HG02943 (cell line): ENCODE results near the gene CRB1.
"Not testable (repeated sequence)": the region's sequence is repeated elsewhere in the genome, so short reads cannot be mapped to it uniquely, and the experiment has no call there.

ENCODE experiments used
- ATAC-seq: cut with Tn5 transposase; IDR thresholded peaks from one replicate; pipeline ENCODE4 v1.9.1; 2021; ENCODE audit warnings: mild to moderate bottlenecking, low read depth, moderate library complexity; ENCODE audit not compliant: unreplicated experiment

The CRB1 gene

DNA sequence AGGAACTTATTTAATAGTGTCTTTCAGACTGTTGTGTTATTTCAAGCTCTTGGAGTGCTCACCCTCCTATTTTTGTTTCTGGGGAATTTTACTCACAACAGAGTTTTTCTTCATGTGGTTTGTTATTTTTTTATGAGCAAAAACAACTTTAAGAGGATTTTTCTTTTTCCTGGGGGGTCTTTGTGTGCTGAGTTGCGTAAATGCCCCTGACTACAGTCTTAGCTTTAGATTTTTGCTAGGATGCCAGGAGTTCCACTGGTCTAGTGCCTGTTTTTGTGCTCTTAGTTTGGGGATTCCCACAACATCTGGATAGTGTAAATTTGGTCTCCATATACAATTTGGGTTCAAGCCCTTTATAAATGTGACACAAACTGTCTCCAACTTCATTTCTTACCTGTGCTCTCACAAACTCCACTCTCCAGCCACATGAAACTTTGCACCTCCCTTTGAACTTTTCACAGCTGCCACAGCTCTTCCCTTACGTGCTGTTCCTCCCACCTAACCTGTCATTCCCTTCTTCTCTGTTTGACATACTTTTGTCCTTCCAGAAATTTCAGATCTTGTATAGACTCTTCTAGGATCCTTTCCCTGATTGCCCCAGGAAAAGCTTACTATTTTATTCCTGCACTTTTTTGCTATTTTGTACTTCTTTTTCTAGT lies 180.2 kb downstream of the CRB1 start:
- no peak for ATAC-seq

DNA sequence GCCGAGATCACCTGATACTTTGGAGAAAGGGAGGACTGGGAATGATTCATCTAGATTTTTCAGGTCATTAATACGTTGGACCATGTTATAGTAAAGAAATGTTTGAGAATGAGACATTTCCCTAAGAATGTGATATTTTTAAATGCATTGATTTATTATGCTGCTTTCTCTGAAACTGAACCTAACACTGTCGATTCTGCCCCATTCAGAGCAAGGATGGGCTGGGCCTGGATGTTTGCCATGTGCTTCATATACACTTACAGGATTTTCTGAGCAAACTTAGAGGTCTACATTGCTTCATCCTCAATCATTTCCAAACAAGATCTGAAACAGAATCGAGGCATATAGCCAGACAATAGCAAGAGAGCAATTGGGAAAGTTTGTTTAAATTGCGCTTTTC lies 183.3 kb downstream of the CRB1 start:
- no peak for ATAC-seq

DNA sequence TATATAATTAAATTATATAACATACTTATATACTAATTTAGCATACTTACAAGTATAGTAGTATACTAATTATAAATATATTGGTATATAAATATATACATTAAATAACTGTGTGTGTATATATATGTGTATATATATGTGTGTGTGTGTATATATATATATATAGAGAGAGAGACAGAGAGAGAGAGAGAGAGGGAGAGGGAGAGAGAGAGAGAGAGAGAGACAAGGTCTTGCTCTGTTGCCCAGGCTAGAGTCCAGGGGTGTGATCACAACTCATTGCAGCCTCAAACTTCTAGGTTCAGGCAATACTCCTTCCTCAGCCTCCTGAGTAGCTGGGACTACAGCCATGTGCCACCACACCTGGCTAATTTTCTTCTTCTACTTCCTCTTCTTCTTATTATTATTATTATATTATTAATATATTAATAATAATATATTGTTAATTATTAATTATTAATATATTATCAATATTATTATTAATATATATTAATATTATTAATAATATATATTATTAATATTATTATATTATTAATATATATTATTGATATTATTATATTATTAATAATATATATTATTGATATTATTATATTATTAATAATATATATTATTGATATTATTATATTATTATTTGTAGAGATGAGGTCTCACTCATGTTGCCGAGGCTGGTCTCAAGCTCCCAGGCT lies 185.5 kb downstream of the CRB1 start:
- no peak for ATAC-seq

DNA sequence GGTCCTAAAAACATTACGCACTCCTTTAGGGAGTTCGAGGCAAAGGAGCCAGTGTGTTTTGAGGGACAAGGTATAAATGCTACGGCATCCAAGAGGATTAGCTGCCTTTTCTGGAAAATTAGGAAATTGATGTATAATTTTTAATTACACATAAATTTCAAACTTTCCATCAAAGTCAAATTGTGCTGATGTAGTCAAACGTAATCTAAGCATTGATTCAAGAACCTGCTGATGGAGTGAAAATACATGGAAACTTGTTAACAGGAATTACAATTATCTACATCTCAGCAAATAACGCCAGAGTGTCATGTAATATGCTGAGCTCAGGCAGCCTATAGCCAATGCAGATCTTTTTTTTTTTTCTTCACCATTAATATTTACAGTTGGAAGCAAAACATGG lies 194.5 kb downstream of the CRB1 start:
- no peak for ATAC-seq

DNA sequence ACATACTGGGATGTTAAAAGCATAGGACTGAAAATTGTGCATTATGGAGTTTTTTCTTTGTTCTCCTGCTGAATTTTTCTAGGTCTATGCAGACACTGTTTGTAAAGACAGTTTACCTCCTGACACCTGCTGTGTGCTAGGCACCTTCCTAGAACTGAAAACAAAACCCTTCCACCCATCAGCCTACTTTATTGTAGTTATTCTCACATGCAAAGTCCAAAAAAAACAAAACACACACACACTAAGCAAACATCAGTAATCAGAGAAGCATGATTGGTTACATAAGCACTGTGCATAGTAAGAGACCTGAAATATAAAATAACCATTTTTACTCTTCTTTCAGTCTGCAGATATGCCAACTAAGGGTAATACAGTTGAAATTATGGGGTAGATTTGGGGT lies 195.1 kb downstream of the CRB1 start:
- ATAC-seq, result no peak

DNA sequence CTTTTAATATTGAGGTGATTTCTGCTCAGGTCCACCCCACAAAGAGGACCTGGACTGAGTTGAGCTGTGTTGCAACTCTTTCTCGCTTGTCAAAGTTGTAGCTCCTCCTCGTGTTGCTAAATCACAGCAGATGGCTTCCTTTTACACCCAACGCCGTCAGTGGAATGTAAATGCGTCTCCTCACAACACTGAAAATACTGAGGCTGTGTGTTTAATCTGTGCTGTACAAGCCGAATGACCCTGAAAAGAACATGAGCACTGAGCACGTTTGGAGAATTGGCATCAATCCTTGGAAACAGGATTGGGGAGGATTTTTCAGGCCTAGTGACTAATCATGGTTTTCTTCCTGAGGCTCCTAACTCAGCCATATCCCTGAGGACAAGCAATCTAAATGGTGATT lies 196.0 kb downstream of the CRB1 start:
- ATAC-seq, result no peak

DNA sequence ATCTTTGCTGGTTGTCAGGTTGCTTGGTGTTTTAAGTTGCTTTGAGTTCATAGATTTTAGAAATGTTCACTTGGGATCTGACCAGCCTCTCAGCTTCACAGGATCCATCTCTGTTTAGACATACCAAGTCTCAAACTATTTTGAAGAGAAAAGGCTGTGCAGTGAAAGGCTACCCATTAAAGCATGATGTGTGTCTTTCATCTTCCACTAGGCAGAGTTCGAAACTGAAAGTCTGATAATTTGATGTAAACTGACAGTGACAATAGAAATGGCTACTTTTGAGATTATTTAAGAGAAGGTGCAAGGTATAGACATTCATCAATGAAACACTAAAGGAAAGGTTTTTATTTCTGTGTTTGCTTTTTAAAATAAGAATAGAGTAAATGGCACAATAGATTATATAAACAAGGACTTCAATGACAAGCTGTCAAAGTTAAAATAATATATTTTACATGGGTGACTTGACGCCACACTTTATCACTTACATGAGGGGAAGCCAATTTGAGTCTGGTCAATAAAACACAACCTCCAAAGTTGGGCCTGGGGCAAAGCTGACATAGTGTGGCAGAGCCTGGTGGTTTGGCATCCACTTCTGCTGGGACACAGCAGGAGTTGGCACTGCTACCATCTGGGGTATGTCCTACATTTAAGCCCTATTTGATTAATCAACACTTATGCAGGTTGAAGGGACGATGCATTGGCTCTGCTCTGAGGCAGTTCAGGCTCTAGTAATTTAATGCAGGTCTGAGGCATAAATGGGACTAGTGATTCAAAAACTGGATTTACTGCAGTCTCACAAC lies 197.7 kb downstream of the CRB1 start:
- no peak for ATAC-seq

DNA sequence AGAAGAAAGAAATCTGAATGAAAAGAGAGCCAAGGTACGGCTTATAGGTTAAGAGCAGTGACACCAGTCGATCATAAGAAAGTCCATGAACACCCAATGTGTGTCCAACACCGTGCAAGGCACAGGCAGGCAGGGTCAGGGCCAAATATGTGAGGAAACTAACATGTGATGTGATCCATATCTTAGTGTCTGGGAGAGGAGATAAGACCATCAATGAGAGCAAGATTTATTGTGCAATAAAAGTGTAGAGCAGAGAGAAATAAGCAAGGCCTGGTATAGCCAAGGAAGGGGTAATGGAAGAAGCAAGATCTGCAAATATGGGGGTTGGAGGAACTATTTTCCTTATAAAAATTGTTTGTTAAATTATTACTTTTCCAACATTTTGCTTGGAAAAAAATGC lies 198.8 kb downstream of the CRB1 start:
- no peak for ATAC-seq

DNA sequence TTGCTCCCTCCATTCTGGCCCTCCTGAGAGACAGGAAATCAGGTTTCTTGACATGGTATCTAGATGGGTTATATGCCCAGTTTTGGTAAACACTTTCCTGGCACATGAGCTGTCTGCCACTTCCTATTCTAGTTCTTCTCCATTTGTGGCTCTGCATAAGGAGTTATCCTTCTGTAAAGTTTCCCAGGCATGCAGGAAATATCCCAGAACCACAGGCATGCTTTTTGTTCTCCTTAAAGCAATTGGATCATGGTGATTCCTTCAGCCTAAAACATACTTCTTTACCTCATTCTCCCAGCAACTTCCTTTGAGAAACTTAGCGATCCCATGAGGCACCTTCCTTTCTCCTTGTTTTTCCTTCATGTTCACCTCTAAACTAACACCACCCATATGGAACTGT lies 199.8 kb downstream of the CRB1 start:
- ATAC-seq, result no peak

DNA sequence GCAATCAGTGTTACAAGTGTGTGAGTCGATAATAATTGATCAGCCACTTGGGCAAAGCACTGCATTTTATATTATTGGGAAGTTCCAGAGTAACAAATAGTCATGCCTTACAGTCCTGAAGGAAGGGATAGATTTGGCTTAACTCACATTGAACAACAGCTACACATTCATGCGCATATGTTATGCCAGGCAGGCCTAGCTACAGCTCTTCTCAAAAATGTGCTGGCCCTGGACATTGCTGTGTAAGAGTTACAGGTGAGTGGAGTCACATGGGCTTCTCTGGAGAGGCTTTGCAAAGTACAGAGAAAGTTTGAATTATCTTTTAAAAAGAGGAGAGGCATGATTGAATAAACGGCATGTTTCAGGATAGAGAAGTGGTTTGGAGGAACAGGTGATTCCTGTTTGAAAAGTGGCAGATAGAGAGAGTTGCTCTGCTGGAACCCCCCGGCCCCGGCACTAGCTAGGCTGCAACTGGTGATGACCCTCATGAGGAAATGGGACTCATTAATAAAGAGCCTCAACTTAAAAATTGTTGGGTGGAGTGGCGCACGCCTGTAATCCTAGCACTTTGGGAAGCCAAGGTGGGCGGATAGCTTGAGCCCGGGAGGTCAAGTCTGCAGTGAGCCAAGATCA lies 200.6 kb downstream of the CRB1 start:
- ATAC-seq, result no peak

DNA sequence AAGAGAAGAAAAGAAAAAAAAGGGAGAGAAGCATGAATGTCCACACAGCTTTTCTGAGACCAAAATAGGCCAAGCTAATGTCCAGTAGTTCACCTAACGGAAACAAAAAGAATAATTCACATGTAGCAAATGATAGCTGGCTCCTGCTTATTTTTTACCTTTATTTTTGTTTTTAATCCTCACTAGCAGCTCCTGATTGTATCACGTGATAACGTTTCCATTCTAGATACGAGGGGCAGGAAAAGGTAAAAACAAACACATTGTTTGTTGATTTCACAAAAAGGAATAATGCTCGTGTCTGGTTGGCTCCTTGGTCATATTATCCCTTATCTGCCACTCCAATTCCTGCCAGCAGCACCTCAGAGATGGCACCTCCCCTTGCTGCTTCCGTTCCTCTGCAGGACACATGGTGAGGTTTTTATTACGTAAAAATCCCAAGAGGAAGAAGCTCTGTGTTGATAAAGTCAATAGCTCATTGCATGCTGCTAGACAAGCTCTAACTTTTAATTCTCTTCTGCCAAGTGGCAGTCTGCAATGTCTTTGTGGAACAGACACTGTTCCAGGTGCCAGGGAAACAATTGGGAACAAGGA lies 201.7 kb downstream of the CRB1 start:
- ATAC-seq, result no peak

DNA sequence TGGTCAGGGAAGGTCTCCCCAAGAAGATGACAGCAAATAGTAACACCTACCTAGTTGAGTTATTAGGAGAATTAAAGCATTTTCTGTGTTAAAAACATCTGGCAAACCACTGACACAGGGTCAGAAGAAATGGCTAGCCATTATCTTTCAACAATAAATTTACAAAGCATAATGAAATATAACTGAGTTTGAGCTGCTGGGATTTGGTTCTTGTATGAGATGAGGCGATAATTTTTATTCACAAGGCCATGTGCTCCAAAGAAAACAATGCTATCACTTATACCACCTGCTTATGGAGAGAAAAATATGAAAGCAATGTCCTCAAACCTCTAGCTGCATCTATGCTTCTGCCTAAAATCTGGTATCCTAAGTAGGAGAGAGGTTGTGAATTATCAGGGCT lies 202.3 kb downstream of the CRB1 start:
- ATAC-seq, result no peak

DNA sequence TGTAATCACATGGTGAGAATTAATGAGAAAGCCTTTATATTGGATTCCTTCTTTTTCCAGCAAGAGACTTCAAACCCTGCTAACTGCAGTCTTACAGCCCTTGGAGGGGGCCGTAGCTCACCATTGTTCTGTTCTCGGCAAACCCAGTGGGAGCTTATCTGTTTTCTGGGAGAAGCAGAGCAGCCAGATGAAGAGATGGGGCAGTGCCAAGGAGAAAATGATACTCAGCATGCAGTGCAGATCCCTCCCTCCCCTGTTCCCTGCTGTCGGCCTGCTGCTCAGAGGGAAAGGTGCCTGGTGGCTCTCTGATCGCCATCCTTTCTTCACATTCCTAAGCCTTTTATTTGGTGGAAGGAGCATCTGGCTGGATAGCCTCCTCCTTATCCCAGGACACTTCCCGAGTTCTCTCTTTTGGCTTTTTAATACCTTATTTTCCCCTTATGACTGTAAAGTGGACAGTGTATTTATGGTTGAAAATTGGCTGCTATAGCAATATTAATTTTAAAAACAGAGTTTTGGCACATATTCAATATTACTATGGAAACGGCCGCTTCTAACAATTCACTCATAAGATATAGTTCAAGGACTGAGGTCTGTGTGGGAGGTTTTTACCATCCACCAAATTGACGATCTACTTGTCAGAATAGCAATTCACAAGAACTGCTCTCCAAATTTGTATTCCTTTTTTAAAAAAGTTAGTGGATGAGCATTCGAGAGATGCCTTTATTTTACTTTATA lies 203.4 kb downstream of the CRB1 start:
- no peak for ATAC-seq

DNA sequence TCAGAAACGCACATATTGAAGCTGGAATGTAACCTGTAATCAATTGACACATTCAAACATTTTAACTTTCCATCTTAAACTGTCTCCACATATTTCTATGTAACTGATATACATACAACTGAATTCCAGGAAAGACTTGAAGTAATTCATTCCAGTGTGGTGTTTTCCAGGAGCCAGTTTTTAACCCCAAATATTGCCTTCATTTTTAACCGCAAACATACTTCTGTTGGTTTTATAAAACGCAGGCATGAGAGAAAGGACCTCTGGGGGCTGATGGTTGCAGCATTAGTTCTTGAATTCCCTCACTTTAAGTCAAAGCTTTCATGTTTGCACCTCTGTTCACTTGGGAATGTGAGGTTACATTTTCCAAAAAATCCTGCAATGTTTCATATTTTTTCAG lies 204.1 kb downstream of the CRB1 start:
- no peak for ATAC-seq

DNA sequence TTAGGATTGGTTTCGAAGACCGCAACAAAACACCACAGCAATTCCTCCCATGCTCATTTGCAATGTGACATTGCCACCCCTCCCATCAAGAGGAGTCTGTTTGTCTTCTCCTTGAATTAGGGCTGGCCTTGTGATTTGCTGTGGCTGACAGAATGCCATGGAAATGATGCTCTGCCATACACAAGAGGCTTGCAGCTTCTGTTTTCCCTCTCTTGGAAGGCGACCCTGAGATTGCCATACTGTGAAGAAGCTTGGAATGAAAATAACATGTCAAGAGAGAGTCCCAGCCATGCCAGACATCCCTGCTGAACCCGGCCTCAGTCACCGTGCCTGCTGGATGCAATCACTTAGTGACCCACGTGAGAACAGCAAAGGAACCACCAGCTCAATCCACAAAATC lies 212.4 kb downstream of the CRB1 start:
- ATAC-seq, result no peak

DNA sequence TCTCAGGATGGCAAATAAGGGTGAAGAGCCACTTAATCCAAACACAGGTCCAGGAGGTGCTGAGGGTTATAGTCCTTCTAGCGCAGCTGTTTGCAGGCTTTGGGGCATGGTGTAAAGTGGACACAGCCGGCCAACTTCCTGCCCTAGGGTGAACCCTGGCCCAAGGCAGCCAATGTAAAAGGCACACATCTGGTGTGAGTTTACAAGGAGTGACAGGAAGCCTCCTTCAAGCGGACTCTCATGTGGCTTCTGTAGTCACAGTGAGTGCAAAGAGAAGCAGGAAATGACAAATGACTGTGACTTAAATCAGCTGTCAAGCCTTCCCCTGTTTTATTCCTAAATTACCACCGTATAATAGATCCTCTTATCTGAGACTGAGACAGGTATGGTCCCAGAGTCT lies 213.0 kb downstream of the CRB1 start:
- ATAC-seq, result no peak

DNA sequence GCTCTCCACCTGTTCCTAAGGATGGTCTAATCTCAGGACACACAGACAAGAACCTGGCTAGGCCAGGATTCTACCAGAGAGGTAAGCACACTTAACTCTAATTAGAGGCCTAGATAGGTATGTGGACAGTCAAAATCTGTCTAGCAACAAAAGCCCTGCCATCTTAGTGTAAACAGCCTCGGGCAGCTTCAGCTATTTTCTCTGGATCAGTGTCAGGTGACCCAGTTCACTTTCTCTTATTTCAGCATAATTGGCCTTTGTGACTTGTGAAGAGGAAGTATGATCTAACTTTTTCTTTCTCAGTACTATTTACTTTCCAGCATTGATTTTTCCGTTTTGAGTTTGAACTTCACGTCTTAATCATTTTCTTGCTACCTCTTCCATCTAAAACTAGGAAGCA lies 217.7 kb downstream of the CRB1 start:
- no peak for ATAC-seq

DNA sequence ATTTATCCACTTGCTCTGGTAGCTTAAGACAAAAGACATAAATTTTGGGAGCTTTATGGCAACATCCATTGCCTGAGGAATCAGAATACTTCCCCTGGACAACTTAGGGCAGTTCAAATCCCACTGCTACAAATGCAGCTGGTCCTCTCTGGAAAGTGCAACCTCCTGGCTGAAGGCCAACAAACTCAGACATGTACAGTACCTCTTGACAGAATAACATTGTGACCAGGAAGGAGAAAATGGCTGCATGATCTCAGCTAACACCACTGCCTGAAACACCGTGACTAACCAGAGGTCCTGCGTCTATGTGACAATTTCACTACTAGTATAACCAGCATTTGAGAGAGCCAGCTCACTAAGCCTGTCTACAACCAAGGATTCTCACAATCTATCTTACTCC lies 218.9 kb downstream of the CRB1 start:
- ATAC-seq, result no peak

DNA sequence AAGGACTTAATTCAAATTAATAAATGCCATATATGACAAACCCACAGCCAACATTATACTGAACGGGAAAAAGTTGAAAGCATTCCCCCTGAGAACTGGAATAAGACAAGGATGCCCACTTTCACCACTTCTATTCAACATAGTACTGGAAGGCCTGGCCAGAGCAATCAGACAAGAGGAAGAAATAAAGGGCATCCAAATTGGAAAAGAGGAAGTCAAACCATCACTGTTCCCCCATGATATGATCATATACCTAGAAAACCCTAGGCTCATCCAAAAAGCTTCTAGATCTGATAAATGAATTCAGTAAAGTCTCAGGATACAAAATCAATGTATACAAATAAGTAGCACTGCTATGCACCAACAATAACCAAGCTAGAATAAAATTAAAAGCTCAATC lies 223.5 kb downstream of the CRB1 start:
- not testable (repeated sequence) for ATAC-seq

DNA sequence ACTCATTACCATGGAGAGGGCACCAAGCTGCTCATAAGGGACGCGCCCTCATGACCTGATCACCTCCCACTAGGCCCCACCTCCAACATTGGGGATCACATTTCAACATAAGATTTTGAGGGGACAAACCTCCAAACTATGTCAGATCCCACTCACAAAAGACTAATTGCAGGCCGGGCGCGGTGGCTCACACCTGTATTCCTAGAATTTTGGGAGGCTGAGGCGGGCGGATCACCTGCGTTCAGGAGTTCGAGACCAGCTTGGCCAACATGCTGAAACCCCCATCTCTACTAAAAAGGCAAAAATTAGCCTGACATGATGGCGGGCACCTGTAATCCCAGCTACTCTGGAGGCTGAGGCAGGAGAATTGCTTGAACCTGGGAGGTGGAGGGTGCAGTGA lies 228.7 kb downstream of the CRB1 start:
- ATAC-seq, result no peak
